Activated CD4-positive, alpha-beta memory T cell treated with anti-CD3 and anti-CD28 coated beads, Interleukin-2, amount 10 ng/mL, durations not matched to agents 7 days and 5 days (primary cell): ENCODE data around the gene OR9A2. TPM values are rescaled to one million over a fixed set of nuclear protein-coding genes. Genes with fewer than 3 reads are reported as not detected.
"Not testable (repeated sequence)": the region's sequence is repeated elsewhere in the genome, so short reads cannot be mapped to it uniquely, and the experiment has no call there.

Experiments used
- CTCF ChIA-PET: fragments of 350-600 bp; sonication (Branson Sonifier 250); formaldehyde crosslinking; loops from one replicate; lab custom pipeline; 2021; ENCODE audit warnings: antibody characterized with exemption, inconsistent platforms; lab: Charles Lee
- POLR2A ChIA-PET: fragments of 350-600 bp; sonication (Branson Sonifier 250); formaldehyde crosslinking; loops from one replicate; lab custom pipeline; 2021; ENCODE audit warnings: antibody characterized with exemption; lab: Charles Lee
- DNase-seq: peaks from one replicate; pipeline ENCODE4 v3.0.0-alpha.2; 2020
- H3K27ac Mint-ChIP-seq: one replicate; pipeline ENCODE4 v1.8.0; 2021; ENCODE audit warnings: mild to moderate bottlenecking, mixed read lengths
- H3K27me3 Mint-ChIP-seq: one replicate; pipeline ENCODE4 v1.8.0; 2021; ENCODE audit warnings: mixed read lengths
- H3K36me3 Mint-ChIP-seq: one replicate; pipeline ENCODE4 v1.8.0; 2021; ENCODE audit warnings: low read depth, mixed read lengths
- H3K4me1 Mint-ChIP-seq: one replicate; pipeline ENCODE4 v1.8.0; 2021; ENCODE audit warnings: mixed read lengths
- H3K4me3 Mint-ChIP-seq: one replicate; pipeline ENCODE4 v1.8.0; 2021; ENCODE audit warnings: mild to moderate bottlenecking, mixed read lengths
- H3K9me3 Mint-ChIP-seq: one replicate; pipeline ENCODE4 v1.8.0; 2021; ENCODE audit warnings: mixed read lengths
- total RNA-seq, 2 experiments: library from RNA; stranded (reverse); gene quantifications; one replicate each; pipeline ENCODE4 v1.2.3, GENCODE V29; 2021

The OR9A2 gene
- total RNA-seq, 2 experiments from 2014 or later, result not detected

GRCh38 chr7:142997456-142997989 is 29.4 kb downstream of the OR9A2 start:
- H3K27ac Mint-ChIP-seq, result no peak overlapping the region
- H3K9me3 Mint-ChIP-seq, result peaks cover 3% of the 10 kb centered on the region
- H3K4me1 Mint-ChIP-seq, result no peaks in the 10 kb centered on the region
- ChIA-PET POLR2A (no interaction called here), CTCF (interaction anchor here (1.2 kb wide), 1 partner anchor 124 kb away, joined by 3 read pairs; no protein-coding TSS in a partner anchor)
- H3K27me3 Mint-ChIP-seq, result peaks cover 12% of the 10 kb centered on the region
- DNase-seq, result no peak
- no peaks in the 10 kb centered on the region for H3K36me3 Mint-ChIP-seq
- H3K4me3 Mint-ChIP-seq, result no peak overlapping the region

DNA sequence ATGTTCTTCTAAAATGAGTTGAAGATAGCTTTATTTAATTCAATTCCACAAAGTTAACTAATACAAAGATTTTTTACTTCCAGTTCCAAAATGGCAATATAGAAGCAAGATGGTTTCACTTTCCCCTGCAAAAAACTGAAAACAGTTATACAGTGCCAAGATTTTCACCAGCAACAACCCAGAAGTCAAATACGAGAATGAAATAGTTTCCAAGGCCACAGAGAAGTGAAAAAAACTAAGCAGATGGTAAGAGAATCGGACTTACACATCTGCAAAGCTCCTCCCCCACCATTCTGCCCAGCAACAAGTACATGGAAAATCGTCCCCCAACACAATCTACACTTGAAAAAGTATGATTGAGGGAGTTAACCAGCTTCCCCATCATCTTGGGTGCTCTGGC is 34.5 kb downstream of the OR9A2 start:
- Mint-ChIP-seq H3K27ac (no peak overlapping the region), H3K4me3 (no peak overlapping the region), H3K4me1 (no peaks in the 10 kb centered on the region), H3K36me3 (no peaks in the 10 kb centered on the region), H3K9me3 (peaks cover 3% of the 10 kb centered on the region), H3K27me3 (peaks cover 12% of the 10 kb centered on the region)
- POLR2A ChIA-PET, result no interaction called here
- DNase-seq, result no peak
- CTCF ChIA-PET, result interaction anchor here (0.9 to 1.1 kb wide), 3 partner anchors 10 to 15 kb away, joined by 3 to 5 read pairs (median 4); no protein-coding TSS in a partner anchor

- Mint-ChIP-seq H3K36me3 (no peaks in the 10 kb centered on the region), H3K9me3 (no peaks in the 10 kb centered on the region), H3K4me3 (no peak overlapping the region), H3K27ac (no peak overlapping the region), H3K4me1 (no peaks in the 10 kb centered on the region), H3K27me3 (peaks cover 29% of the 10 kb centered on the region)
- ChIA-PET CTCF (interaction anchor here (1.5 kb wide), 1 partner anchor 231 kb away, joined by 3 read pairs; no protein-coding TSS in a partner anchor), POLR2A (no interaction called here)
- no peak for DNase-seq
Observed at GRCh38 chr7:142984297-142984696, 42.6 kb downstream of the OR9A2 start.

- no peaks in the 10 kb centered on the region for H3K36me3 Mint-ChIP-seq
- H3K9me3 Mint-ChIP-seq, result no peaks in the 10 kb centered on the region
- ChIA-PET POLR2A (no interaction called here), CTCF (interaction anchor here (1.5 kb wide), 1 partner anchor 232 kb away, joined by 3 read pairs; no protein-coding TSS in a partner anchor)
- no peak overlapping the region for H3K4me3 Mint-ChIP-seq
- H3K4me1 Mint-ChIP-seq, result no peaks in the 10 kb centered on the region
- no peak for DNase-seq
- H3K27me3 Mint-ChIP-seq, result peaks cover 29% of the 10 kb centered on the region
- no peak overlapping the region for H3K27ac Mint-ChIP-seq
Observed at GRCh38 chr7:142983825-142984224, 43.1 kb downstream of the OR9A2 start.

DNA sequence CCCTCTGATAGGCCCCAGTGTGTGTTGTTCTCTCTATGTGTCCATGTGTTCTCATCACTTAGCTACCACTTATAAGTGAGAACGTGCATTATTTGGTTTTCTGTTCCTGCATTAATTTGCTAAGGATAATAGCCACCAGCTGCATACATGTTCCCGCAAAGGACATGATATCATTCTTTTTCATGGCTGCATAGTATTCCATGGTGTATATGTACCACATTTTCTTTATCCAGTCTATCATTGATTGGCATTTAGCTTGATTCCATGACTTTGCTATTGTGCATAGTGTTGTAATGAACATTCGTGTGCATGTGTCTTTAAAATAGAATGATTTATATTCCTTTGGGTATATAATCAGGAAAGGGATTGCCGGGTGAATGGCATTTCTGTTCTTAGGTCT is 48.5 kb downstream of the OR9A2 start:
- H3K4me3 Mint-ChIP-seq, POLR2A ChIA-PET, H3K36me3 Mint-ChIP-seq, CTCF ChIA-PET, H3K27ac Mint-ChIP-seq, H3K4me1 Mint-ChIP-seq, DNase-seq, H3K9me3 Mint-ChIP-seq: not testable (repeated sequence)
- H3K27me3 Mint-ChIP-seq, result peaks cover 32% of the 10 kb centered on the region

Other genes with a start within 250 kb of the OR9A2 start
- 1 to 10 TPM; 5.7 to 7.0 TPM for gene EPHB6, start 172.1 kb downstream of the OR9A2 start, total RNA-seq
- not detected for gene TRPV6, start 141.4 kb downstream of the OR9A2 start, total RNA-seq
- not detected for gene TRPV5, start 93.4 kb downstream of the OR9A2 start, total RNA-seq
- not detected for gene LLCFC1, start 87.6 kb downstream of the OR9A2 start, total RNA-seq
- 1 to 10 TPM in 1 of 2 experiments, under 1 TPM in 1; 0.30 to 1.1 TPM for gene KEL, start 64.8 kb downstream of the OR9A2 start, total RNA-seq
- not detected for gene OR6V1, start 25.2 kb upstream of the OR9A2 start, total RNA-seq
- not detected for gene PIP, start 104.9 kb upstream of the OR9A2 start, total RNA-seq
- gene TAS2R39, start 156.3 kb upstream of the OR9A2 start, total RNA-seq, result not detected
- not detected for gene TAS2R40, start 194.9 kb upstream of the OR9A2 start, total RNA-seq
- 100 to 1,000 TPM; 502 to 518 TPM for gene GSTK1, start 236.3 kb upstream of the OR9A2 start, total RNA-seq